ENCODE data around the gene SLX4.

GRCh38 chr16:3549906-3550305 lies 61.5 kb downstream of the SLX4 start:
- TF ChIP-seq POLR2A (IDR thresholded peaks at IDR 0.05; ENCODE audit: low read depth, low read length) (no peak), POLR2AphosphoS5 (IDR thresholded peaks at IDR 0.05; ENCODE audit: low read depth, low read length) (no peak), TAF1 (IDR thresholded peaks at IDR 0.05; ENCODE audit: low read depth, low read length) (no peak), SPI1 (IDR thresholded peaks at IDR 0.05; ENCODE audit: low read depth, low read length) (no peak)
